ENCODE results near the gene MYO5C. TPM values are rescaled to one million over a fixed set of nuclear protein-coding genes. Genes with fewer than 3 reads are reported as not detected.

The MYO5C gene
- total and polyA plus RNA-seq, 10 of the 15 experiments (the other 5 are each of a cell fraction or from before 2014, with no cell fraction given): 0.29 to 1.3 (median 0.75) TPM

DNA sequence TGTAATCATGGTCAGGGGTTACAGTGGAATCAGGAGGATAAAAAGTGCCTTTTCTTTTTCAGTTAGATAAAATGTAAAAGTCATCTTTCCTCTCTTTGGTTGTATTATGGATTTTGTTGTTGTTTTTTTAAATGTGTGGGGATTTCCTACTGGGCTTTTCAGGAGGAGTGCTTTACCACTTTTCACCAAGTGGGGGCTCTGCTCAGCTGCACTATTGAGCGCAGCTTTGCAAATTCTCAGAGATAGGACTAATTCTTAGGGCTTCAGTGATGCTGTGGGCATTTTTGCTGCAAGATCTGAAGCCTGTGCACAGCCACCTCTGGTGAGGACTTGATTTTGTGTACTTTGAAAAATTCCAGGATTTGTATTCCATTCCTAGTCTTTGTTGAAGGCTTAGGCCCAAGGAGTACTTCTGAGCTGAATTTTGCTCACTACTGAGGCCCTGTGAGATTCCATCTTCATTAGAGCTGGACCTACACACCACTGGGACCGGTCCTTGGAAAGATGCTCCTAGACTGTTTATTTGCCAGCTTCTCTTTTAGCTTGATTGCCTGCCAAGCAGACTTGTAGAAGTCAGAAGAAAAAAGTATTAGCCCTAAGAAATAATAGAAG is 111.9 kb downstream of the MYO5C start:
- RAD21 ChIA-PET (ENCODE audit: unreplicated experiment): interaction anchor here (0.8 to 2.6 kb wide), 16 partner anchors 10 to 280 kb away, joined by 3 to 43 read pairs (median 5); partner anchors contain the start of gene LEO1
- no peak overlapping the region for H2AFZ ChIP-seq (ENCODE audit: control insufficient read depth, low read depth, low read length)
- in situ Hi-C loops (cut with MboI): no loop called here
- no TSS peak for BruUV-seq (replicated peaks)
- ATAC-seq (peak; percentile 13; the same call in 1 of the 3 replicates), DNase-seq (ENCODE audit: low read depth, low spot score) (no peak), FAIRE-seq (peak; percentile 27)
- POLR2A ChIA-PET: interaction anchor here (0.5 to 1.0 kb wide), 3 partner anchors 10 to 40 kb away, joined by 3 read pairs; no protein-coding TSS in a partner anchor
- WGBS (ENCODE audit: insufficient coverage, insufficient replicate concordance, low lambda C conversion rate, missing lambda C conversion rate): 28% methylated on average over 2 of the region's 2 CpGs
- SMC1A ChIA-PET (ENCODE audit: uncharacterized antibody, unreplicated experiment): interaction anchor here (0.6 to 4.8 kb wide), 28 partner anchors 10 to 552 kb away, joined by 3 to 93 read pairs (median 4); no protein-coding TSS in a partner anchor
- H3K36me3 ChIP-seq (ENCODE audit: control insufficient read depth in 2 of 2, insufficient read depth in 2 of 2, low read length in 1 of 2): no peaks in the 10 kb centered on the region
- no peaks in the 10 kb centered on the region for H3K9me3 ChIP-seq (replicated peaks; ENCODE audit: control insufficient read depth, insufficient read depth, low read length)
- no peak overlapping the region for H3K4me2 ChIP-seq (ENCODE audit: control insufficient read depth, insufficient read depth)
- H4K20me1 ChIP-seq (ENCODE audit: control insufficient read depth, insufficient read depth): no peaks in the 10 kb centered on the region
- TF ChIP-seq ZBED1 (IDR thresholded peaks at IDR 0.05; ENCODE audit: borderline replicate concordance) (no peak), CBX5 (IDR thresholded peaks at IDR 0.05; ENCODE audit: low read depth) (0 out of 2 replicates have a peak, but pooled peaks have one; percentile 49), SMC3 (IDR thresholded peaks at IDR 0.05; ENCODE audit: borderline replicate concordance, low read length) (peak; percentile 55; the same call in 1 of the 2 replicates), SIN3A (IDR thresholded peaks at IDR 0.05; ENCODE audit: low read depth, low read length) (no peak), RAD21 (IDR thresholded peaks at IDR 0.05; ENCODE audit: insufficient read depth, low read depth, low read length) (peak; percentile 33)
- TF ChIP-seq, protein P1, sequence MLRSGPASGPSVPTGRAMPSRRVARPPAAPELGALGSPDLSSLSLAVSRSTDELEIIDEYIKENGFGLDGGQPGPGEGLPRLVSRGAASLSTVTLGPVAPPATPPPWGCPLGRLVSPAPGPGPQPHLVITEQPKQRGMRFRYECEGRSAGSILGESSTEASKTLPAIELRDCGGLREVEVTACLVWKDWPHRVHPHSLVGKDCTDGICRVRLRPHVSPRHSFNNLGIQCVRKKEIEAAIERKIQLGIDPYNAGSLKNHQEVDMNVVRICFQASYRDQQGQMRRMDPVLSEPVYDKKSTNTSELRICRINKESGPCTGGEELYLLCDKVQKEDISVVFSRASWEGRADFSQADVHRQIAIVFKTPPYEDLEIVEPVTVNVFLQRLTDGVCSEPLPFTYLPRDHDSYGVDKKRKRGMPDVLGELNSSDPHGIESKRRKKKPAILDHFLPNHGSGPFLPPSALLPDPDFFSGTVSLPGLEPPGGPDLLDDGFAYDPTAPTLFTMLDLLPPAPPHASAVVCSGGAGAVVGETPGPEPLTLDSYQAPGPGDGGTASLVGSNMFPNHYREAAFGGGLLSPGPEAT (IDR thresholded peaks at IDR 0.05; ENCODE audit: low read depth): 0 out of 2 replicates have a peak, but pooled peaks have one; percentile 52
- TF ChIP-seq, protein P2, sequence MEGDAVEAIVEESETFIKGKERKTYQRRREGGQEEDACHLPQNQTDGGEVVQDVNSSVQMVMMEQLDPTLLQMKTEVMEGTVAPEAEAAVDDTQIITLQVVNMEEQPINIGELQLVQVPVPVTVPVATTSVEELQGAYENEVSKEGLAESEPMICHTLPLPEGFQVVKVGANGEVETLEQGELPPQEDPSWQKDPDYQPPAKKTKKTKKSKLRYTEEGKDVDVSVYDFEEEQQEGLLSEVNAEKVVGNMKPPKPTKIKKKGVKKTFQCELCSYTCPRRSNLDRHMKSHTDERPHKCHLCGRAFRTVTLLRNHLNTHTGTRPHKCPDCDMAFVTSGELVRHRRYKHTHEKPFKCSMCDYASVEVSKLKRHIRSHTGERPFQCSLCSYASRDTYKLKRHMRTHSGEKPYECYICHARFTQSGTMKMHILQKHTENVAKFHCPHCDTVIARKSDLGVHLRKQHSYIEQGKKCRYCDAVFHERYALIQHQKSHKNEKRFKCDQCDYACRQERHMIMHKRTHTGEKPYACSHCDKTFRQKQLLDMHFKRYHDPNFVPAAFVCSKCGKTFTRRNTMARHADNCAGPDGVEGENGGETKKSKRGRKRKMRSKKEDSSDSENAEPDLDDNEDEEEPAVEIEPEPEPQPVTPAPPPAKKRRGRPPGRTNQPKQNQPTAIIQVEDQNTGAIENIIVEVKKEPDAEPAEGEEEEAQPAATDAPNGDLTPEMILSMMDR (IDR thresholded peaks at IDR 0.05 in 2 of 3, conservative IDR thresholded peaks at IDR 0.05 in 1 of 3; ENCODE audit: control insufficient read depth in 2 of 3, extremely low read depth in 1 of 3, insufficient read depth in 1 of 3, low read depth in 3 of 3, low read length in 3 of 3): peak; percentile 62 to 74 (median 72)
- no peaks in the 10 kb centered on the region for H3K27me3 ChIP-seq (replicated peaks in 1 of 2; ENCODE audit: control insufficient read depth in 2 of 2, insufficient read depth in 2 of 2, low read length in 1 of 2)
- no peak overlapping the region for H3K9ac ChIP-seq (ENCODE audit: control insufficient read depth, insufficient read depth, low read length)
- no peaks in the 10 kb centered on the region for H3K79me2 ChIP-seq (ENCODE audit: control insufficient read depth, insufficient read depth, low read length)
- no peak overlapping the region for H3K4me3 ChIP-seq
- no peak overlapping the region for H3K27ac ChIP-seq (ENCODE audit: control insufficient read depth, insufficient read depth)
- peaks cover 7% of the 10 kb centered on the region for H3K4me1 ChIP-seq (ENCODE audit: control insufficient read depth, insufficient read depth, low read length)
- intact Hi-C loops (cut with micrococcal nuclease; ENCODE audit: unreplicated experiment): loop anchor here (1.0 to 10.0 kb wide), 3 partner anchors 25 to 551 kb away; no protein-coding TSS in a partner anchor
- CTCF ChIA-PET: interaction anchor here (0.7 to 10.0 kb wide), 34 partner anchors 10 to 551 kb away, joined by 3 to 235 read pairs (median 4); no protein-coding TSS in a partner anchor

Data from GM12878 (cell line).